SK-N-SH (cell line): Measurements from ENCODE around the gene CGB2. TPM values are rescaled to one million over a fixed set of nuclear protein-coding genes. Genes with fewer than 3 reads are reported as not detected.

ENCODE experiments used
- CTCF ChIA-PET: fragments of 300-600, 350-600 bp; formaldehyde crosslinking; extraction: SDS; loops from one replicate; lab custom pipeline; 2021; lab: Yijun Ruan, JAX
- POLR2A ChIA-PET: fragments of 350-600 bp; sonication (Branson Sonifier 250); formaldehyde crosslinking; extraction: SDS; loops from one replicate; lab custom pipeline; 2020; ENCODE audit warnings: antibody characterized with exemption, inconsistent platforms; lab: Yijun Ruan, JAX
- DNase-seq: peaks from one replicate; pipeline ENCODE4 v3.0.0; 2012
- H2AFZ ChIP-seq: fragments of 200-600 bp; sonication (generic); 2 replicates; pipeline ENCODE4 v1.8.1; 2016; ENCODE audit warnings: antibody characterized with exemption, mild to moderate bottlenecking, low read depth
- H3F3A ChIP-seq: fragments of 200-600 bp; sonication (generic); replicated peaks from 2 replicates; pipeline ENCODE3; 2016; ENCODE audit warnings: antibody characterized with exemption, mild to moderate bottlenecking; ENCODE audit not compliant: insufficient read depth
- H3K27ac ChIP-seq, 2 experiments: fragments of 200-500 bp in 1 of 2; fragments of 200-600 bp in 1 of 2; sonication (Bioruptor generic) in 1 of 2; sonication (generic), shearing (Covaris generic) in 1 of 2; 2 replicates each; pipeline versions ENCODE4 v1.5.1 to v1.6.1; 2014 to 2016; ENCODE audit warnings: low read depth in 2 of 2, inconsistent platforms in 1 of 2, low read length in 1 of 2, mild to moderate bottlenecking in 1 of 2, mixed read lengths in 1 of 2
- H3K27me3 ChIP-seq: fragments of 200-600 bp; sonication (generic), shearing (Covaris generic); 2 replicates; pipeline ENCODE4 v1.6.1; 2016; ENCODE audit warnings: mixed run types; ENCODE audit not compliant: insufficient read depth
- H3K36me3 ChIP-seq, 2 experiments: fragments of 200-500 bp in 1 of 2; fragments of 200-600 bp in 1 of 2; sonication (Bioruptor generic) in 1 of 2; sonication (generic) in 1 of 2; replicated peaks in 1 of 2; 2 replicates each; pipeline versions ENCODE3 to v1.5.1; 2014 to 2016; ENCODE audit warnings: low read length in 1 of 2, mild to moderate bottlenecking in 1 of 2; ENCODE audit not compliant: insufficient read depth in 2 of 2, control insufficient read depth in 1 of 2
- H3K4me1 ChIP-seq, 2 experiments: fragments of 200-500 bp in 1 of 2; fragments of 200-600 bp in 1 of 2; sonication (Bioruptor generic) in 1 of 2; sonication (generic), shearing (Covaris generic) in 1 of 2; 2 replicates each; pipeline versions ENCODE4 v1.5.1 to v1.6.1; 2014 to 2016; ENCODE audit warnings: low read depth in 1 of 2, low read length in 1 of 2, mixed run types in 1 of 2; ENCODE audit not compliant: insufficient read depth in 2 of 2, control insufficient read depth in 1 of 2
- H3K4me2 ChIP-seq: fragments of 200-600 bp; sonication (generic), shearing (Covaris generic); 2 replicates; pipeline ENCODE4 v1.6.1; 2017; ENCODE audit warnings: mixed run types
- H3K4me3 ChIP-seq, 2 experiments: fragments of 200-500 bp in 1 of 2; fragments of 200-600 bp in 1 of 2; sonication (Bioruptor generic) in 1 of 2; sonication (generic), shearing (Covaris generic) in 1 of 2; 2 replicates each; pipeline versions ENCODE4 v1.5.1 to v1.8.1; 2014 to 2016; ENCODE audit warnings: low read depth in 2 of 2, inconsistent platforms in 1 of 2, low read length in 1 of 2, mild to moderate bottlenecking in 1 of 2, mixed read lengths in 1 of 2, moderate library complexity in 1 of 2
- H3K79me2 ChIP-seq: fragments of 200-600 bp; sonication (generic); 2 replicates; pipeline ENCODE4 v1.8.1; 2017; ENCODE audit warnings: mild to moderate bottlenecking; ENCODE audit not compliant: insufficient read depth
- H3K9ac ChIP-seq: fragments of 200-600 bp; sonication (generic); 2 replicates; pipeline ENCODE4 v1.6.1; 2017; ENCODE audit warnings: mixed run types
- H3K9me2 ChIP-seq: fragments of 200-600 bp; sonication (generic); 2 replicates; pipeline ENCODE4 v1.6.1; 2017; ENCODE audit warnings: mixed run types
- H3K9me3 ChIP-seq: fragments of 200-600 bp; sonication (generic); 2 replicates; pipeline ENCODE4 v1.6.1; 2017; ENCODE audit warnings: mixed run types, mild to moderate bottlenecking, moderate library complexity
- H4K20me1 ChIP-seq: fragments of 200-600 bp; sonication (generic); 2 replicates; pipeline ENCODE4 v1.6.1; 2017; ENCODE audit warnings: mild to moderate bottlenecking, mixed run types; ENCODE audit not compliant: insufficient read depth
- FOSL2 ChIP-seq: IDR thresholded peaks from 2 replicates; pipeline ENCODE4 v1.4.0; 2012; ENCODE audit warnings: low read depth, mild to moderate bottlenecking, moderate library complexity, borderline replicate concordance
- MEF2A ChIP-seq: IDR thresholded peaks from 2 replicates; pipeline ENCODE4 v1.4.0; 2012; ENCODE audit warnings: low read depth, borderline replicate concordance
- MXI1 ChIP-seq: IDR thresholded peaks from 2 replicates; pipeline ENCODE4 v1.6.1; 2012; ENCODE audit warnings: mild to moderate bottlenecking, low read depth, low read length, improper control_type of control experiment
- NFIC ChIP-seq: IDR thresholded peaks from 2 replicates; pipeline ENCODE4 v1.4.0; 2012; ENCODE audit warnings: borderline replicate concordance
- NRF1 ChIP-seq: IDR thresholded peaks from 2 replicates; pipeline ENCODE4 v1.6.1; 2012; ENCODE audit warnings: low read depth, mild to moderate bottlenecking, low read length
- RAD21 ChIP-seq: IDR thresholded peaks from 2 replicates; pipeline ENCODE4 v1.6.1; 2012; ENCODE audit warnings: mild to moderate bottlenecking, low read length
- RCOR1 ChIP-seq: fragments of 150-350 bp; IDR thresholded peaks from 2 replicates; pipeline ENCODE4 v1.6.1; 2017; ENCODE audit warnings: antibody characterized with exemption, low read length
- RFX5 ChIP-seq: IDR thresholded peaks from 2 replicates; pipeline ENCODE4 v1.6.1; 2012; ENCODE audit warnings: mild to moderate bottlenecking, improper control_type of control experiment, low read length
- RXRA ChIP-seq: IDR thresholded peaks from 2 replicates; pipeline ENCODE4 v1.4.0; 2012; ENCODE audit warnings: low read depth, mild to moderate bottlenecking, borderline replicate concordance
- SIN3A ChIP-seq: IDR thresholded peaks from 2 replicates; pipeline ENCODE4 v1.6.1; 2012; ENCODE audit warnings: low read depth, mild to moderate bottlenecking, low read length, moderate library complexity, borderline replicate concordance
- SMC3 ChIP-seq: IDR thresholded peaks from 2 replicates; pipeline ENCODE4 v1.6.1; 2012; ENCODE audit warnings: low read depth, low read length, improper control_type of control experiment
- WGBS: methylation state at CpG from one replicate; pipeline ENCODE4 v1.1.6; 2017; ENCODE audit warnings: low lambda C conversion rate; 5-methylcytosine and 5-hydroxymethylcytosine counted together
- polyA plus RNA-seq, 3 experiments: library from polyadenylated mRNA; depleted of rRNA; stranded (reverse); fragments of >200 nt; gene quantifications; 2 replicates each; pipeline ENCODE4 v1.2.3, GENCODE V29; 2012
- TF ChIP-seq, protein P1 (sequence below): IDR thresholded peaks from 2 replicates; pipeline ENCODE4 v1.4.0; 2012; ENCODE audit warnings: low read depth, borderline replicate concordance
- TF ChIP-seq, protein P2 (sequence below): IDR thresholded peaks from 2 replicates; pipeline ENCODE4 v1.4.0; 2012; ENCODE audit warnings: low read depth, borderline replicate concordance

Gene CGB2
- polyA plus RNA-seq, 1 of the 3 experiments (the other 2 are of a cell fraction), result 0.64 TPM

DNA sequence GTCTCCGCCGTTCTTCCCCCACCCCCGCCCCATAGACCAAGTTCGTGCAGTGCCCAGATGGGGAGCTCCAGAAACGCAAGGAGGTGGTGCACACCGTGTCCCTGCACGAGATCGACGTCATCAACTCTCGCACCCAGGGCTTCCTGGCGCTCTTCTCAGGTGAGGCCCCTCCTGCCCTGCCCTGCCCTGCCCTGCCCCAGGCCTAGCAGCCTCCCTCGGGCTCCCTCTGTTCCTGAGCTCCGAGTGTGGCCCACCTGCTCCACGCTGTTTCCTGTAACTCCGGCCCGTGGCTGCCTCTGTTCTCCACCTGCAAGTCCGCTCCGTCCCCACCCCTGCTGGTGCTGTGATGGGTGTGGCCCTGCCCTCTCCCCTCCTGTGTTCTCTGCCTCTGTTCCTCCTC, 21.2 kb upstream of the CGB2 start:
- ChIA-PET POLR2A (interaction anchor here (0.6 to 2.4 kb wide), 2 partner anchors 9 kb away, joined by 3 to 7 read pairs; no protein-coding TSS in a partner anchor), CTCF (interaction anchor here (0.6 to 8.6 kb wide), 5 partner anchors 9 to 224 kb away, joined by 3 to 68 read pairs (median 3); no protein-coding TSS in a partner anchor)
- WGBS, result 88% methylated on average over 18 of the region's 18 CpGs
- H3K9ac ChIP-seq, result no peak overlapping the region
- no peaks in the 10 kb centered on the region for H3K9me2 ChIP-seq
- no peak overlapping the region for H2AFZ ChIP-seq
- H3K4me3 ChIP-seq, result no peak overlapping the region
- no peaks in the 10 kb centered on the region for H3K4me1 ChIP-seq
- no peaks in the 10 kb centered on the region for H3K27me3 ChIP-seq
- no peak for DNase-seq
- H3K27ac ChIP-seq, result no peak overlapping the region
- TF ChIP-seq RAD21, result no peak
- TF ChIP-seq, protein P1, sequence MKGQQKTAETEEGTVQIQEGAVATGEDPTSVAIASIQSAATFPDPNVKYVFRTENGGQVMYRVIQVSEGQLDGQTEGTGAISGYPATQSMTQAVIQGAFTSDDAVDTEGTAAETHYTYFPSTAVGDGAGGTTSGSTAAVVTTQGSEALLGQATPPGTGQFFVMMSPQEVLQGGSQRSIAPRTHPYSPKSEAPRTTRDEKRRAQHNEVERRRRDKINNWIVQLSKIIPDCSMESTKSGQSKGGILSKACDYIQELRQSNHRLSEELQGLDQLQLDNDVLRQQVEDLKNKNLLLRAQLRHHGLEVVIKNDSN, result no peak
- TF ChIP-seq NFIC, result no peak
- no peak for TF ChIP-seq RXRA
- no peak for TF ChIP-seq SIN3A
- TF ChIP-seq MEF2A, result no peak
- TF ChIP-seq SMC3, result no peak
- no peak for TF ChIP-seq MXI1
- H3F3A ChIP-seq, result peaks cover 7% of the 10 kb centered on the region
- H4K20me1 ChIP-seq, result no peaks in the 10 kb centered on the region
- H3K4me2 ChIP-seq, result no peak overlapping the region
- H3K9me3 ChIP-seq, result no peaks in the 10 kb centered on the region
- H3K79me2 ChIP-seq, result no peaks in the 10 kb centered on the region
- peaks cover 7 to 59% of the 10 kb centered on the region in 2 experiments for H3K36me3 ChIP-seq

DNA sequence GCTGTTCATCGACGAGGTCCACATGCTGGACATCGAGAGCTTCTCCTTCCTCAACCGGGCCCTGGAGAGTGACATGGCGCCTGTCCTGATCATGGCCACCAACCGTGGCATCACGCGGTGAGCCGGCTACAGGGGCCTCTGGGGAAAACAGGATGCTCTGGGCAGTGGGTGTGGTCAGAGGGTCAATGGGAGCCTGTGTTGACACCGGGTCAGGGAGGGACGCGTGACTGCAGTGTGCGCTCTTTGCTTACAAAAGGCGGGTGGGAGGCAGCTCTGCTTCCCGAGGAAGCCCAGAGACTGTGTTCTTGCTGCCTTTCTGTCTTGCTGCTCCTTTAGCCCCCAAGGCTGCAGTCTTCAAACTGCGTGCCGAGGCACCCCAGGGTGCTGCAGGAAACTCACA, 20.5 kb upstream of the CGB2 start:
- POLR2A ChIA-PET, result no interaction called here
- no peak overlapping the region for H3K4me3 ChIP-seq
- H3K79me2 ChIP-seq, result no peaks in the 10 kb centered on the region
- peaks cover 7% of the 10 kb centered on the region for H3F3A ChIP-seq
- H3K9ac ChIP-seq, result no peak overlapping the region
- H3K9me2 ChIP-seq, result no peaks in the 10 kb centered on the region
- H3K4me1 ChIP-seq, result no peaks in the 10 kb centered on the region
- peaks cover 7 to 55% of the 10 kb centered on the region in 2 experiments for H3K36me3 ChIP-seq
- H3K27ac ChIP-seq, result no peak overlapping the region
- TF ChIP-seq, protein P2, sequence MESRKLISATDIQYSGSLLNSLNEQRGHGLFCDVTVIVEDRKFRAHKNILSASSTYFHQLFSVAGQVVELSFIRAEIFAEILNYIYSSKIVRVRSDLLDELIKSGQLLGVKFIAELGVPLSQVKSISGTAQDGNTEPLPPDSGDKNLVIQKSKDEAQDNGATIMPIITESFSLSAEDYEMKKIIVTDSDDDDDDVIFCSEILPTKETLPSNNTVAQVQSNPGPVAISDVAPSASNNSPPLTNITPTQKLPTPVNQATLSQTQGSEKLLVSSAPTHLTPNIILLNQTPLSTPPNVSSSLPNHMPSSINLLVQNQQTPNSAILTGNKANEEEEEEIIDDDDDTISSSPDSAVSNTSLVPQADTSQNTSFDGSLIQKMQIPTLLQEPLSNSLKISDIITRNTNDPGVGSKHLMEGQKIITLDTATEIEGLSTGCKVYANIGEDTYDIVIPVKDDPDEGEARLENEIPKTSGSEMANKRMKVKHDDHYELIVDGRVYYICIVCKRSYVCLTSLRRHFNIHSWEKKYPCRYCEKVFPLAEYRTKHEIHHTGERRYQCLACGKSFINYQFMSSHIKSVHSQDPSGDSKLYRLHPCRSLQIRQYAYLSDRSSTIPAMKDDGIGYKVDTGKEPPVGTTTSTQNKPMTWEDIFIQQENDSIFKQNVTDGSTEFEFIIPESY, result no peak
- no peak for TF ChIP-seq RCOR1
- TF ChIP-seq FOSL2, result no peak
- no peak for TF ChIP-seq RFX5
- TF ChIP-seq NRF1, result no peak
- CTCF ChIA-PET, result interaction anchor here (1.3 to 8.6 kb wide), 2 partner anchors 8 to 12 kb away, joined by 5 to 68 read pairs; no protein-coding TSS in a partner anchor
- no peak overlapping the region for H3K4me2 ChIP-seq
- DNase-seq, result no peak
- no peak overlapping the region for H2AFZ ChIP-seq
- H3K27me3 ChIP-seq, result no peaks in the 10 kb centered on the region
- no peaks in the 10 kb centered on the region for H3K9me3 ChIP-seq
- 90% methylated on average over 13 of the region's 17 CpGs for WGBS
- no peaks in the 10 kb centered on the region for H4K20me1 ChIP-seq
